T-helper 2 cell treated with Interferon-gamma antibody and Interleukin-4, amounts not matched to agents 5 μg/mL and 100 μg/mL, for 36 hours (primary cell): Measurements from ENCODE around the gene IMMP2L.

ENCODE experiments used
- DNase-seq: peaks from one replicate; pipeline ENCODE4 v3.0.0; 2021; ENCODE audit warnings: low spot score
- H3K27ac Mint-ChIP-seq: one replicate; pipeline ENCODE4 v1.8.0; 2021; ENCODE audit warnings: mild to moderate bottlenecking, mixed read lengths
- H3K27me3 Mint-ChIP-seq: one replicate; pipeline ENCODE4 v1.8.0; 2021; ENCODE audit warnings: low read depth, mixed read lengths
- H3K36me3 Mint-ChIP-seq: one replicate; pipeline ENCODE4 v1.8.0; 2021; ENCODE audit warnings: low read depth, mixed read lengths
- H3K4me1 Mint-ChIP-seq: one replicate; pipeline ENCODE4 v1.8.0; 2021; ENCODE audit warnings: low read depth, mixed read lengths
- H3K4me3 Mint-ChIP-seq: one replicate; pipeline ENCODE4 v1.8.0; 2022; ENCODE audit warnings: mild to moderate bottlenecking, moderate library complexity, mixed read lengths
- H3K9me3 Mint-ChIP-seq: one replicate; pipeline ENCODE4 v1.8.0; 2021; ENCODE audit warnings: mixed read lengths

The IMMP2L gene

DNA sequence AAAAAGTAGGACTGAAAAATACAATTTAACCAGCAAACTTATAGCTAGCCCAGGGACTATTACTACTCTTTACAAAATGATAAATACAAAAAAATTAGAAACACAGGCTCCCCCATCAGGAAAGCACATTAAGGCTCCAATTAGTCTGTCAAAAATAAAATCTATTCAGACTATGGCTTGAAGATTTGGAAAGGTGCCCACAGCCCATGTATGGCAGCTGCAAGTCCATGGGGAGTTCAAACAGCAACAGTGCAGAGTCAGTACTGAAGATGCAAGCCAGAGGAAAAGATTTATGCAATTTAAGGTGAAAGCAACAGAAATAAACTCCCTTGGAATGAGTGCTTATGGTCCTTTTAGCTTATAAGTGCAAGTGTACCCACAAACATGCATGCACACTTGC, 29.7 kb downstream of the IMMP2L start:
- H3K9me3 Mint-ChIP-seq: no peaks in the 10 kb centered on the region
- H3K4me3 Mint-ChIP-seq: no peak overlapping the region
- H3K27me3 Mint-ChIP-seq: no peaks in the 10 kb centered on the region
- no peak for DNase-seq
- peaks cover 13% of the 10 kb centered on the region for H3K4me1 Mint-ChIP-seq
- no peak overlapping the region for H3K27ac Mint-ChIP-seq
- no peaks in the 10 kb centered on the region for H3K36me3 Mint-ChIP-seq

DNA sequence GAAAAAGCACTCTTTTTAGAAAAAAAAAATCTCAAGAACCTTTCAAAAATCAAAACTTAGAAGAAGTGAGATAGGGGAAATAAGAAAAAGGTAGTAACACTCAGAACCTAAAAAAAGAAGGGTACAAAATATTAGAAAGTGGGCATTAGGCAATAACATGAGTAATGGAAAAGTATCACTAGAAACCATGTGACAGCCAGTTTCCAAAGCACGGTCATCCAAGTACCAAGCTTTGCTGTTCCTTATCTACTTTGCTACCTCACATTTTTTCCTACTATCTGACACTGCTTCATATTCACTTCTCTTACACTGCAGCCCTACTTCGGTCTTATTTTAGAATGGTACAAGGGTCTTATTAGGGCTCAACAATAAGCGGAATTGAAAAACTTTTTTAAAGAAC, 30.3 kb downstream of the IMMP2L start:
- Mint-ChIP-seq H3K4me1 (peaks cover 14% of the 10 kb centered on the region), H3K27ac (no peak overlapping the region), H3K9me3 (no peaks in the 10 kb centered on the region), H3K27me3 (no peaks in the 10 kb centered on the region), H3K4me3 (no peak overlapping the region), H3K36me3 (no peaks in the 10 kb centered on the region)
- no peak for DNase-seq

GRCh38 chr7:111530356-111530668, 32.0 kb downstream of the IMMP2L start:
- Mint-ChIP-seq H3K27me3 (no peaks in the 10 kb centered on the region), H3K27ac (no peak overlapping the region), H3K4me3 (no peak overlapping the region), H3K9me3 (no peaks in the 10 kb centered on the region), H3K4me1 (peaks cover 20% of the 10 kb centered on the region), H3K36me3 (no peaks in the 10 kb centered on the region)
- DNase-seq: no peak

DNA sequence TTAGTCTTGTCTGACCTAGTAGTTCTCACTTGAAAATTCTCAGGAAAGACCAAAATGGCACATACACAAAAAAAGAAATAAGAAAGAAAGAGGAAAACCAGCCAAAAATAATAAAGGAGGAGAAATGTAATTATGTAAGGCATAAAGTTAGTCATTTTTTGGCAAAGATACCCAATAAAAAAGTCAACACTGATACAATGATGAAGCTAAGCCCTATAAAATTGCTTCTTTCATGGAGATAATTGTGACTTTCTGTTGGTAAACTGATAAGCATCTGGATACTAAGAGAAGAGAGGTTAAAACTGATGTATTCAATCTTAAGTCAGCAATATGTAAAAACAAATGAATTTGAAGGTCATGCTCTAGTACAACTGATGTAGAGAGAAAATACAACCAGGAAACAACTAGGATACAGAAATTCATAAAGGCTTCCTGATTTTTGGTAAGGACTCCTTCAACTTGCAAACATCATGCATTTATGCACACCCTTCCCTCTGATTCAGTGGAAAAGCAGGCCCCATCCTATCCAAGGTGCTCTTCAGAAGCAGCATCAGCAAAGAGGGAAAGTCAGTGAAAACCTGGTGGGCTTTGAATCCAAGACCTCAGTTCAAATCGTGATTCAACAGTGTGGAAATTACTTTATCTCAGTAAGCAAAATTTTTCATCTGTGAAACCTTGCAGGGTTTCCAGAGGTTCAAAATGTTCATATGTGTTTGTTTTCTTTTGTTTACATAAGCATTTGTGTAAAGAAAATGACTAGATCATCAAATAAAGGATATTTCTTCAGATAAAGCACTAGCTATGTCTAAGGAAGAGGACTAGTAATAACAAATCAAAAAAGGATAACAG, 32.6 kb downstream of the IMMP2L start:
- Mint-ChIP-seq H3K4me3 (no peak overlapping the region), H3K27me3 (no peaks in the 10 kb centered on the region), H3K27ac (no peak overlapping the region), H3K36me3 (no peaks in the 10 kb centered on the region), H3K9me3 (no peaks in the 10 kb centered on the region), H3K4me1 (peaks cover 22% of the 10 kb centered on the region)
- DNase-seq: no peak

- H3K36me3 Mint-ChIP-seq: no peaks in the 10 kb centered on the region
- peak overlapping the region; percentile 8 for H3K4me3 Mint-ChIP-seq
- H3K9me3 Mint-ChIP-seq: no peaks in the 10 kb centered on the region
- no peak for DNase-seq
- no peaks in the 10 kb centered on the region for H3K27me3 Mint-ChIP-seq
- H3K4me1 Mint-ChIP-seq: peaks cover 22% of the 10 kb centered on the region
- no peak overlapping the region for H3K27ac Mint-ChIP-seq
Observed at GRCh38 chr7:111528331-111528730, 34.0 kb downstream of the IMMP2L start.

GRCh38 chr7:111527545-111527944, 34.7 kb downstream of the IMMP2L start:
- no peak for DNase-seq
- Mint-ChIP-seq H3K27me3 (no peaks in the 10 kb centered on the region), H3K4me1 (peaks cover 22% of the 10 kb centered on the region), H3K4me3 (no peak overlapping the region), H3K27ac (no peak overlapping the region), H3K36me3 (no peaks in the 10 kb centered on the region), H3K9me3 (no peaks in the 10 kb centered on the region)

GRCh38 chr7:111525100-111525499, 37.2 kb downstream of the IMMP2L start:
- no peak overlapping the region for H3K4me3 Mint-ChIP-seq
- H3K9me3 Mint-ChIP-seq: no peaks in the 10 kb centered on the region
- no peaks in the 10 kb centered on the region for H3K36me3 Mint-ChIP-seq
- no peak for DNase-seq
- H3K4me1 Mint-ChIP-seq: peaks cover 22% of the 10 kb centered on the region
- H3K27ac Mint-ChIP-seq: no peak overlapping the region
- no peaks in the 10 kb centered on the region for H3K27me3 Mint-ChIP-seq

GRCh38 chr7:111521660-111522059, 40.6 kb downstream of the IMMP2L start:
- H3K36me3 Mint-ChIP-seq: peaks cover 4% of the 10 kb centered on the region
- H3K4me3 Mint-ChIP-seq: no peak overlapping the region
- no peaks in the 10 kb centered on the region for H3K9me3 Mint-ChIP-seq
- DNase-seq: no peak
- peaks cover 6% of the 10 kb centered on the region for H3K4me1 Mint-ChIP-seq
- H3K27ac Mint-ChIP-seq: no peak overlapping the region
- no peaks in the 10 kb centered on the region for H3K27me3 Mint-ChIP-seq

GRCh38 chr7:111518264-111518663, 44.0 kb downstream of the IMMP2L start:
- Mint-ChIP-seq H3K36me3 (peaks cover 4% of the 10 kb centered on the region), H3K27ac (no peak overlapping the region), H3K9me3 (no peaks in the 10 kb centered on the region), H3K4me1 (no peaks in the 10 kb centered on the region), H3K27me3 (no peaks in the 10 kb centered on the region), H3K4me3 (no peak overlapping the region)
- no peak for DNase-seq

GRCh38 chr7:111517549-111517951, 44.7 kb downstream of the IMMP2L start:
- Mint-ChIP-seq H3K36me3 (peaks cover 4% of the 10 kb centered on the region), H3K4me3 (no peak overlapping the region), H3K4me1 (no peaks in the 10 kb centered on the region), H3K27me3 (no peaks in the 10 kb centered on the region), H3K27ac (no peak overlapping the region), H3K9me3 (no peaks in the 10 kb centered on the region)
- no peak for DNase-seq

GRCh38 chr7:111516612-111517011, 45.7 kb downstream of the IMMP2L start:
- Mint-ChIP-seq H3K27ac (no peak overlapping the region), H3K27me3 (no peaks in the 10 kb centered on the region), H3K9me3 (no peaks in the 10 kb centered on the region), H3K4me3 (no peak overlapping the region), H3K4me1 (no peaks in the 10 kb centered on the region), H3K36me3 (peaks cover 4% of the 10 kb centered on the region)
- DNase-seq: no peak

- no peak for DNase-seq
- H3K4me1 Mint-ChIP-seq: no peaks in the 10 kb centered on the region
- no peaks in the 10 kb centered on the region for H3K9me3 Mint-ChIP-seq
- no peak overlapping the region for H3K27ac Mint-ChIP-seq
- no peaks in the 10 kb centered on the region for H3K27me3 Mint-ChIP-seq
- no peak overlapping the region for H3K4me3 Mint-ChIP-seq
- H3K36me3 Mint-ChIP-seq: no peaks in the 10 kb centered on the region
Observed at GRCh38 chr7:111513566-111513965, 48.7 kb downstream of the IMMP2L start.

DNA sequence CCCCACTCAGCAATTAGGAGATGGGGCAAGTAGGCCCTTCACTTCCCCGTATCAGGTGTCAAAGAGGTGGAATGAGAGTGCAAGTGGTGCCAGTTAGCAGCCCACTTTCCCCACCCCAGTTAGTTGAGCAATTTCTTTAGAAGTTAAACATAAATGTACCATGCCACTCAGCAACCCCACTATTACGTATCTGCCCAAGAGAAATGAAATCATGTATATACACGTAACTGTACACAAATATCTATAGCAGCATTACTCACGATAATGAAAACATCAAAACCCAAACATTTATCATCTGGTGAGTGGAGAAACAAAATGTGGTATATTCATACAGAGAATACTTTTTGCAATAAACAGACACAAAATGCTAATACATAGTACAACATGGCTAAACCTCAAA, 50.4 kb downstream of the IMMP2L start:
- Mint-ChIP-seq H3K27me3 (no peaks in the 10 kb centered on the region), H3K4me3 (no peak overlapping the region), H3K36me3 (no peaks in the 10 kb centered on the region), H3K9me3 (no peaks in the 10 kb centered on the region), H3K27ac (no peak overlapping the region), H3K4me1 (no peaks in the 10 kb centered on the region)
- DNase-seq: no peak

GRCh38 chr7:111510584-111511378, 51.5 kb downstream of the IMMP2L start:
- Mint-ChIP-seq H3K9me3 (no peaks in the 10 kb centered on the region), H3K4me1 (no peaks in the 10 kb centered on the region), H3K27me3 (no peaks in the 10 kb centered on the region), H3K36me3 (no peaks in the 10 kb centered on the region), H3K27ac (no peak overlapping the region), H3K4me3 (no peak overlapping the region)
- no peak for DNase-seq
